SK-N-SH (cell line): ENCODE data around the gene FHIP1B.

ENCODE experiments used
- EZH2phosphoT487 ChIP-seq: fragments of 200-600 bp; sonication (generic); IDR thresholded peaks from 2 replicates; pipeline ENCODE4 v1.6.1; 2017; ENCODE audit warnings: low read depth, mixed run types, mild to moderate bottlenecking, antibody characterized with exemption, moderate library complexity, borderline replicate concordance
- GATA2 ChIP-seq: sonication (generic); formaldehyde crosslinking; IDR thresholded peaks from 2 replicates; pipeline ENCODE4 v1.5.0; 2020; ENCODE audit warnings: mild to moderate bottlenecking, missing genetic modification reagents
- MXI1 ChIP-seq: IDR thresholded peaks from 2 replicates; pipeline ENCODE4 v1.6.1; 2012; ENCODE audit warnings: mild to moderate bottlenecking, low read depth, low read length, improper control_type of control experiment

DNA sequence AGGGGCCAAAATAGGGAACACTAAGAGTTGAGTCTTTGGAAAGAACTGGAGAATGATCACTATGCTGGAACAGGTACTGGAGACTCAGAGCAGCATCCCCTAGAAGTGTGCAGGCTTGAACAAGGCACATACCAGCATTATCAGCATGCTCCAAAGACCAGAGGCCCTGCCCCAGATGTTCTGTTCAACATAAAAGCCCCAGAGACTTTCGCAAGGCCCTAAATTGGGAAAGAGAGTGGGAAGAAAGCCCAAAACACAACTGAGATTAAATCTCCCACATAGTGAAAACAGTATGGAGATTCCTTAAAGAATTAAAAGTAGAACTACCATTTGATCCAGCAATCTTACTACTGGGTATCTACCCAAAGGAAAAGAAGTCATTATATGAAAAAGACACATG, 13.8 kb upstream of the FHIP1B start:
- TF ChIP-seq MXI1 (no peak), GATA2 (CRISPR knock-in tag) (no peak), EZH2phosphoT487 (no peak)
